ENCODE results near the gene OIT3. TPM values are rescaled to one million over a fixed set of nuclear protein-coding genes. Genes with fewer than 3 reads are reported as not detected.

OIT3 gene
- polyA plus RNA-seq, 3 donors, result not detected

DNA sequence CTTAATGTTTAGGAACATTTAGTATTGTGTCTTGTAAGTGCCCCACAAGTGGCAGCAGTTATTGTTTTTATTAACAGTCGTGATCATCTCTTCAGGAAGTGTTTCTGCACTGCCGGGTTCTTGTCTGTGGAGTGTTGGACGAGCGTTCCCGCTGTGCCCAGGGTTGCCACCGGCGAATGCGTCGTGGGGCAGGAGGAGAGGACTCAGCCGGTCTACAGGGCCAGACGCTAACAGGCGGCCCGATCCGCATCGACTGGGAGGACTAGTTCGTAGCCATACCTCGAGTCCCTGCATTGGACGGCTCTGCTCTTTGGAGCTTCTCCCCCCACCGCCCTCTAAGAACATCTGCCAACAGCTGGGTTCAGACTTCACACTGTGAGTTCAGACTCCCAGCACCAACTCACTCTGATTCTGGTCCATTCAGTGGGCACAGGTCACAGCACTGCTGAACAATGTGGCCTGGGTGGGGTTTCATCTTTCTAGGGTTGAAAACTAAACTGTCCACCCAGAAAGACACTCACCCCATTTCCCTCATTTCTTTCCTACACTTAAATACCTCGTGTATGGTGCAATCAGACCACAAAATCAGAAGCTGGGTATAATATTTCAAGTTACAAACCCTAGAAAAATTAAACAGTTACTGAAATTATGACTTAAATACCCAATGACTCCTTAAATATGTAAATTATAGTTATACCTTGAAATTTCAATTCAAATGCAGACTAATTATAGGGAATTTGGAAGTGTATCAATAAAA lies 38.9 kb downstream of the OIT3 start:
- H3K27ac ChIP-seq (ENCODE audit: low read depth, low read length), result no peak overlapping the region
- 89 to 91% (median 90%) methylated on average over 20 of the region's 20 CpGs for WGBS, 3 donors

DNA sequence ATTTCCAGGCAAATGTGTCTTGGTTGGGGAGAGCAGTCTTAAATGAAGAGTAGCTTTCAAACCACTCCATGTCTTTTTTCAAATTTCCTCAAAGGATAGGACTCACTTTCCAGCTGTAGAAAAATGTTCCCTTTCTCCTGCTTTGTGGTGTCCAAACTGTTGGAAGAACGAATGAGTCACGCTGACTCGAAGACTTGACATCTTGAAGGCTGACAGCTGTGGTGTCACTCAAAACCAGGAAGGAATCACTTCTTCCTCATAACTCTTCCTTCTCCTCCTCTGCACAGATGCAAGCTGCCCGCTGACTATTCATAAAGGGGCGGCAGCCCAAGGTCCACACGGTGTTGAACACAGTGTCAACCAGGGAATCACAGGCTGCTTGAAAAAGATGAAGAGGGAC lies 41.8 kb downstream of the OIT3 start:
- H3K27ac ChIP-seq (ENCODE audit: low read depth, low read length), result no peak overlapping the region
- 87 to 89% (median 89%) methylated on average over 6 of the region's 6 CpGs for WGBS, 3 donors

DNA sequence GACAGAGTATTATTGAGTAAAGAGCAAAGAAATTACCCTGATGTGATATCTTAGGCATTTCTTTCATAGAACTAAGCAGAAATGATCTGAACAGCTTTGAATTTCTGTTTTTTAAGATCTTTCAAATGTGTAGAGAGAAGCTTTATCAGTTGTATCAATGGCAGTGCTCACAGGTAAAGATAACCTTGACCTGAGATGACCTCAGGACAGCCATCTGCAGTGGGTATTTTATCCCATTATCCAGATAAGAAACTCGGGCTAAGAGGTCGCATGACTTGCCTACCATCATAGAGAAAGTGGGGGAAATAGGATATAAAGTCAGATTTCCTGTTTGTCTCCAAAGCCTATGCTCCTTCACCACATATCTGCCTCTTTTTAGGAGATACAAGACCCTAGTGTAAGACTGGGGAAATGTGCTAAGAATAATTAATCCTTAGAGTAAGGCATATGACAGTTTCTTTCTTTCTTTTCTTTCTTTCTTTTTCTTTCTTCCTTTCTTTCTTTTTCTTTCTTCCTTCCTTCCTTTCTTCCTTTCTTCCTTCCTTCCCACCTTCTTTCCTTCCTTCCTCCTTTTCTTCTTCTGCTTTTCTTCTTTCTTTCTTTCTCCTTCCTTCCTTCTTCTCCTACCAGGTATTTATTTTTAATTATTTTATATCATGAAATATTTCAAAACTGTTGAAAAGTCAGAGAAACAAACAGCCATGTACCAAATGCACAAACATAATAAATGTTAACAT lies 50.1 kb downstream of the OIT3 start:
- no peak overlapping the region for H3K27ac ChIP-seq (ENCODE audit: low read depth, low read length)
- 47 to 73% (median 68%) methylated on average over 2 of the region's 2 CpGs for WGBS, 3 donors

DNA sequence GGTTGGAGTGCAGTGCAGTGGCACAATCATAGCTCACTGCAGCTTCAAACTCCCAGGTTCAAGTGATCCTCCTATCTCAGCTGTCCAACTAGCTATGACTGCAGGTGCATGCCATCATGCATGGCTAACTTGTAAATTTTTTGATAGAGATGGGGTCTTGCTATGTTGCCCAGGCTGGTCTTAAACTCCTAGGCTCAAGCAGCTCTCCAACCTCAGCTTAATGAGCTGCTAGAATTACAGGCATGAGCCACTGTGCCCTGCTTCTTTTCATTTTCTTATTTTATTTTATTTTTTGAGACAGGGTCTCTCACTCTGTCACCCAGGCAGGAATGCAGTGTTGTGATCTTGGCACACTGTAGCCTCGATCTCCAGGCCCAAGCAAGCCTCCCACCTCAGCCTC lies 53.4 kb downstream of the OIT3 start:
- no peak overlapping the region for H3K27ac ChIP-seq (ENCODE audit: low read depth, low read length)
- 88 to 96% (median 91%) methylated on average over 1 of the region's 1 CpG for WGBS, 3 donors

DNA sequence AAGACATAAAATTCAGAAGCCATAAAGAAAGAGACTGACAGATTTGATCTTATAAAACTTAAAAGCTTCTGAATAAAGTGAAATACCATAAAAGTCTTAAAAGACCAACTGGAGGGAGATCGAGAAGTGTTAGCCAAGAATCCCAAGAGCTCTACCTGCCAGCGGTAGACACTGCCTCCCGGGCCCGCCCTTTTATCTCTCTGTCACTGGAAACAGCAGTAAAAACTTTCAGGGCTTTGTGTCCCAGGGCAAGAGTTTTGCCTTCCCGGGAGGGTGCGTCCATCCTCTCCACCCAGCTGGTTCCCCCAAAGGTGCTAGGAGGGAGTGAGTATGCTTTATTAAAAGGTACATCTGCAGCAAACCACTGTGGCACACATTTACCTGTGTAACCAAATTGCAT lies 55.2 kb downstream of the OIT3 start:
- H3K27ac ChIP-seq (ENCODE audit: low read depth, low read length), result no peak overlapping the region
- WGBS, 3 donors, result 58 to 68% (median 65%) methylated on average over 6 of the region's 6 CpGs

DNA sequence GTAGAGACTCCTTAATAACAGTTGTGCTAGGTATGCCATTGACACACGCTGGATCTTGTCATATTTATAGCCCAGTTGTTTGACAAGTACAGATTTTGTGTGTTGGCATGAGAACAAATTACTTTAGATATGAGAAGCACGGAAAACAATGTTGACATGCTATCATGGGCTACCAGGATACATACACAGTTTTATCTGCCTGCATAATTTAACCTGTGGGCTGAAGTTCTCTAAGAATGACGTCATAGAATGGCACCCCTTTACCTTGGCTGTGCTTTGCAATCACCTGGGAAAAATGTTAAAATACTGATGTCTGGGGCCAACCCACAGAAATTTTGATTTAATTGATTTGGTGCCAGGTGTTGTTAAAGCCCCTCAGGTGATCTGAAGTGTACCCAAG lies 58.2 kb downstream of the OIT3 start:
- WGBS, 3 donors, result 26 to 80% (median 70%) methylated on average over 3 of the region's 3 CpGs
- H3K27ac ChIP-seq (ENCODE audit: low read depth, low read length), result no peak overlapping the region

DNA sequence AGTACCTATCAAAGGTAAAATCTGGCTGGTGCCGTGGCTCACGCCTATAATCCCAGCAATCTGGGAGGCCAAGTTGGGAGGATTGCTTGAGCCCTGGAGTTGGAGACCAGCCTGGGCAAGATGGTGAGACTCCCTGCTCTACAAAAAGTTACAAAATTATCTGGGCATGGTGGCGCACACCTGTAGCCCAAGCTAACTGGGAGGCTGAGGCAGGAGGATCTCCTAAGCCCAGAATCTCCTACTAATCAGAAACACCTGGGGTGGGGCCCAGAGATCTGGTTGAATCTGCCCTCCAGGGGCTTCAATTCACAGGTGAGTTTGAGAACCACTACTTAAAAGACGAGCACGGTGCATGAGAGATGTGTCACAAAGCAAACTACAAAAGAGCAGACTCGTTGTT lies 58.6 kb downstream of the OIT3 start:
- WGBS, 3 donors, result 79 to 91% (median 89%) methylated on average over 6 of the region's 6 CpGs
- H3K27ac ChIP-seq (ENCODE audit: low read depth, low read length), result no peak overlapping the region

DNA sequence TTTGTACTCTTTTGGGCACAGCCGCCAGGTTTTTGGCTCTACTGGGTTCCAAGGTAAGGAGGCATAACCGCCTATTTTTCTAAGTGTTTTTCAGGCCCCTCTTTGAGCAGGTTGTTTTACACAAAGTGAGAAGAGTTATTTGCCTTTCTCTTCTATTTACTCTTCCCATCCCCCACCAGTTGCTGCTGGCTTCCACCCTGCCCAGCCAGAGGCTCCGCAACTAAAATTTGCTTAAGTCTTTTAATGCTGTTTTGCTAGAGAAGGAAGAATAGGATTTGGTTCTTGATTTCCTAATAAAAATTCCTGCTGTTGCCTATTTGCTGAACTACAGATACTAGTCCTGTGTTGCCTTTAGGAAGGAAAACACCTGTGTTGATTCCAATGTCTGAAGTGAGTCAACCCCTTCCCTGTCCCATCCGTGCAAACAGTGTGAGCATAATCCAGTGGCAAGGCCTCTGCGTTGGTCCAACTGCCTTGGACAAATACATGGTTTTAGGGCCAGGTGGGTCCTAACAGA lies 59.2 kb downstream of the OIT3 start:
- no peak overlapping the region for H3K27ac ChIP-seq (ENCODE audit: low read depth, low read length)
- WGBS, 3 donors, result 72 to 82% (median 74%) methylated on average over 5 of the region's 5 CpGs

DNA sequence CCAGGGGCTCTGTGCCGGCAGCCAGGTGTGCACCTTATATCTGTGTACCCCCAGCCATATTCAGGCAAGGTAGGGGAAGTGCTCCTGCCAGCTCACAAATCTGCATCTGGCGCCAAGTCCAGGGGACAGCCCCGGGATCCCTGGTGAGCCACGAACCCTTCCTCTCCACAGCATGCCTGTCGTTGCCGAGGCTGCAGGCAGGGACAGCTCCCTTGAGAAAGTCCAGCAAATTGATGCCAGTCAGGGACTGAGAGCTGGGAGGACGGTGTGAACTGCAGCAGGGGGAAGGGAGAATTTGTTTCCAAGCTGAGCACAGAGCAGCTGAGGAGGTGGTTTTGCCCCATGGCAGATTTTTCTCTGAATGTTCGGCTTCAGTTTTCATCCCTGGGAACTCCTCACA lies 60.1 kb downstream of the OIT3 start:
- 57 to 71% (median 57%) methylated on average over 8 of the region's 8 CpGs for WGBS, 3 donors
- H3K27ac ChIP-seq (ENCODE audit: low read depth, low read length), result no peak overlapping the region

DNA sequence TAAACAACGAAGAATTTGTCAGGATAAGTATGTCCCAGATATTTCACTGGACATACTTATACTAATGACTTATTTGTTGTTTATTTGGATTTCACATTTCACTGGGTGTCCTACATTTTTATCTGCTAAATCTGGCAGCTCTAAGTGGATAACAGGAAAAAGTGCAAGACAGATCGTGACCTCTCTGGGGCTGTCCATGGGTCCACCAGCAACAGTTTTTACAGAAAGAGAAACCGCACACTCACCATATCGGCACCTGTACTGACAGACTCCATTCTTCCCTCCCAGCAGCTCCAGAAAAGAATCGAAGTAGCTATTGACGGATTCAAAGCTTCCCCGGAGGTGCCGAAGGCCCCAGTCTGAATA lies 60.7 kb downstream of the OIT3 start:
- WGBS, 3 donors, result 69 to 82% (median 72%) methylated on average over 8 of the region's 8 CpGs
- H3K27ac ChIP-seq (ENCODE audit: low read depth, low read length), result no peak overlapping the region

DNA sequence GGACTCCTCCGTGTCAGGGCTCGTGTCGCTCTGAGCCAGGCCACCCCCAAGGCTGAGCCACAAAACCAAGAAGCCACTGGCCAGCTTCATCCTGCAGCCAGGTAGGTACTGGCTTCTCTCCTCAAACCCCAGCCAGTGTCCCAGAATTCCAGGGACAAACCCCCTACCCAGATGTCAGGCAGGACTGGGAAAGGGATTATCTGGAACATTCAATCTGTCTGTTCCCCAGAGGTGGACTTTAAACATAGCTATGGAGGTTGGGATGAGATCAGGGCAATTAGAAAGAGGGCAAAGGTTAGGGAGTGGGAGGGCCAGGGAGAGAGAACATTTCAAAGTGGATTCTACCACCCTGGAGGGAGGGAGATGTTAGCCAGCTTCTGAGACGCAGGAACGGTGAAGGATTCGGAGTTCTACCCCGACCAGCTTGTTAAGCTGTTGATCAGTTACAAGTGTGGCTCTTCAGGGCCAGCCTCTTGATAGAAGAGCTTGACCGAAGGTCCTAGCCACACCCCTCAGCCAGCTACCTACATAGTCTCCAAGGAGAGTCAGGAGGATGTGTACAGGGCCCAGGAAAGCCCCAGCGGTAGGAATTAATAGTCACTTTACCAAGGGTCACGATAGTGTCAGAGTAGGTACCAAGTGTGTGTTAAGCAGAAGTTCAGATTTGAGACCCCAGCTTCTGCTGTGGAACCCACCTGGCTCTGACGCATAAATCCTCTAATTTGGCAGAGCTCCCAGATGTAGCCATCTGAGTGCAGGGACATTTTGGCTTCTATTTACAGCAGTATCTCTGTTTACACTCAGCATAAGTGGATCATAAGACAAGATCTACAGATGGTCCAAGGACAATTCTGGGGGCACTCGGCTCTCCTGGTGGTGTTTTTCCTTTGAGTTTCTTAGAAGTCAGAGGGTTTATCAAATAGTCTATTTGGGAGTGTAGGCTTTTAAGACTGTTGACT lies 61.3 kb downstream of the OIT3 start, which contains the start of gene PLA2G12B:
Gene PLA2G12B (minus strand): TSS at position 211 of the 959 bp plus-strand sequence. CDS start 121 bp downstream, at position 90.
- no peak within 1 kb of the TSS for H3K27ac ChIP-seq (ENCODE audit: low read depth, low read length)
- 76 to 87% (median 81%) methylated on average over 12 of the region's 12 CpGs for WGBS, 3 donors

DNA sequence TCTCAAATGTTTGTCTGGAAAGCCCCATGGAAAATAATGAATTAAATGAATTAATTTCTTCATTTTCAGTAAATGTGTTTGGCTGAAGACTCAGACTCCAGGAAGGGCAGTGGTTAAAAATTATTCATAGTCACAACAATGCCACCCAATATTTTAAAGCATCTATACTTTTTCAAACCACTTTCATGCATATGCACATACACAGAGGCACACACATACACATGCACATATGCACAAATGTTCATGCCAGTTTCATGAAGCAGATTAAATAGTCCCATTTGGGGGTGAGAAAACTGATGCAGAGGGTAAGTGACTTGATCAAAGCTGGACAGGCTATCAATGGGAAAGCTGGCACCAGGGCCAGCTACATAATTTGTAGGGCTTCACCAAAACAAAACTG lies 62.5 kb downstream of the OIT3 start:
- H3K27ac ChIP-seq (ENCODE audit: low read depth, low read length), result no peak overlapping the region

DNA sequence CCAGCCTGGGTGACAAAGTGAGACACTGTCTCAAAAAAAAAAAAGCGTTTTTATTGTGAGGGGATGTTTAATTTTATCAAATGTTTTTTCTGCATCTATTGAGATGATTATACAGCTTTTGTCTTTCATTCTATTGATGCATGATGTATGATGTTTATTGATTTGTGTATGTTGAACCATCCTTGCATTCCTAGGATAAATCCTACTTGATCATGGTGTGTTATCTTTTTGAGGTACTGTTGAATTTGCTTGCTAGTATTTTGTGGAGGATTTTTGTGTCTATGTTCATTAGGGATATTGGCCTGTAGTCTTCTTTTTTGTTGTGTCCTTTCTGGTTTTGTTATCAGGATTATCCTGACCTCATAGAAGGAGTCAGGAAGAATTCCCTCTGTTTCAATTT lies 83.3 kb downstream of the OIT3 start:
- WGBS, 3 donors, result 76 to 97% (median 95%) methylated on average over 1 of the region's 1 CpG
- H3K27ac ChIP-seq (ENCODE audit: low read depth, low read length), result no peak overlapping the region

DNA sequence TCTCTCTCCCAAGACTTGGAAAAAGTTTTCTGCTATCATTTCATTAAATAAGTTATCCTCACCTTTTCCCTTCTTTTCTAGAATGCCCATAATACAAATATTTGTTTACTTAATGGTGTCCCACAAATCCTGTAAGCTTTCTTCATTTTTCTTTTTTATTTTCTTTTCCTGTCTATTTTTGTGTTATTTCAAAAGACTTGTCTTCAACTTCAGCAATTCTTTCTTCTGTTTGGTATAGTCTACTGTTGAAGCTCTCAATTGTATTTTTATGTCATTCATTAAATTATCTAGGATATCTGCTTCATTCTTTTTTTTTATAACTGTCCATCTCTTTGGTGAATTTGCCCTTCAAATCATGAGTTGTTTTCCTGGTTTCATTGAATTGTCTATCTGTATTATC lies 86.2 kb downstream of the OIT3 start:
- H3K27ac ChIP-seq (ENCODE audit: low read depth, low read length), result no peak overlapping the region

DNA sequence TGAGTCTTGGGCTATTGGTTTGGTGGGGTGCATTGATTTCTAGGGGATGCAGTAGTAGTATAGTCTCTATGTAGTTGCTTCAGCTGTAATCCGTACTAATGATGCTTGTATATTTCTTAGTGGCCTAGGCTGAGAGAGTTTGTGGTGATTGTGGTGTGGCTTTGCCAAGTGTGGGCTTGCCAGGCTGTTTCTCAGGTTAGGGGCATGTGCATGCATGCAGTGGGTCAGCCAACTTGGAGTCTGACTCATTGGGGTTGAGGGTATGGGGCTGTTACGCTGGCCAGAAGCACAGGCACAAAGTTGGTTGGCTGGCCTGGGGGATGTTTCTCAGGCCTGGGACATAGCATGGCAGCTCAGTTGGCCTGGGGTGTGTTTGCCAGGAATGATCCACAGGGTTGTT lies 86.8 kb downstream of the OIT3 start:
- WGBS, 3 donors, result 95 to 98% (median 98%) methylated on average over 2 of the region's 2 CpGs

DNA sequence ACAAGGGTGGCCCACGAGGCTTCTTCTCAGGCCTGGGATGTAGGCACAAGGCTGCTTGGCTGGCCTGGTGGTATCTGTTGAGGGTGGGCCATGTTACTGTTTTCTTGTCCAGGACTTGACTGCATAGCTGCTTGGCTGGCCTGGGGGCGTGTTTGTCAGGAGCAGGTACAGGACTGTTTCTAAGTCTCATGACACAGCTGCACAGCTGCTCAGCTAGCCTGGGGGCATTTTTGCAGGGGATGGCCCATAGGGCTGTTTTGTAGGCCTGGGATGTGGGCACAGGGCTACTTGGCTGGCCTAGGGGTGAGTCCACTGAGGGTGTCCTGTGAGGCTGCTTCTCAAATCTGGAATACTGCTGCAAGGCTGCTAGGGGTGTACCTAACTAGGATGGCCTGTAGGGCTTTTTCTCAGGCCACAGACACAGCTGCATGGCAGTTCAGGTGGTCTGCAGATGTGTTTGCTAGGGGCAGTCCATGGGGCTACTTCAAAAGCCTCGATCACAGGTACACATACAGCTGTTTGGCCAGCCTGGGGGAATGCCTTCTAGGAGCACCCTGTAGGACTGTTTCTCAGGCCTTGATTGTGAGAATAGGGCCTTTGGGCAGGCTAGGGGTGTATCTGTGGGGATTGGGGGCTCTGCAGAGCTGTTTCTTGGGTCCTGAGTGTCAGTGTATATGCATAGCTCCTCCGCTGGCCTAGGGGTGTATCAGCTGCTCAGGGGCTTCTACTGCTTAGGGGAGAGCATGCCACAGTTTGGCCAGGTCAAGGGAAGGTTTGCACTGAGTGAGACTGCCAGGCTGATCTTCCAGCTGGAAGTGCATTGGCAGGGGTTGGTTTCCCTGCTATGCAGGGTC lies 87.7 kb downstream of the OIT3 start:
- no peak overlapping the region for H3K27ac ChIP-seq (ENCODE audit: low read depth, low read length)
- 82 to 92% (median 87%) methylated on average over 4 of the region's 4 CpGs for WGBS, 3 donors

More for the DNA sequence above, 86.8 kb downstream of the OIT3 start:
- no peak overlapping the region for H3K27ac ChIP-seq (ENCODE audit: low read depth, low read length)

DNA sequence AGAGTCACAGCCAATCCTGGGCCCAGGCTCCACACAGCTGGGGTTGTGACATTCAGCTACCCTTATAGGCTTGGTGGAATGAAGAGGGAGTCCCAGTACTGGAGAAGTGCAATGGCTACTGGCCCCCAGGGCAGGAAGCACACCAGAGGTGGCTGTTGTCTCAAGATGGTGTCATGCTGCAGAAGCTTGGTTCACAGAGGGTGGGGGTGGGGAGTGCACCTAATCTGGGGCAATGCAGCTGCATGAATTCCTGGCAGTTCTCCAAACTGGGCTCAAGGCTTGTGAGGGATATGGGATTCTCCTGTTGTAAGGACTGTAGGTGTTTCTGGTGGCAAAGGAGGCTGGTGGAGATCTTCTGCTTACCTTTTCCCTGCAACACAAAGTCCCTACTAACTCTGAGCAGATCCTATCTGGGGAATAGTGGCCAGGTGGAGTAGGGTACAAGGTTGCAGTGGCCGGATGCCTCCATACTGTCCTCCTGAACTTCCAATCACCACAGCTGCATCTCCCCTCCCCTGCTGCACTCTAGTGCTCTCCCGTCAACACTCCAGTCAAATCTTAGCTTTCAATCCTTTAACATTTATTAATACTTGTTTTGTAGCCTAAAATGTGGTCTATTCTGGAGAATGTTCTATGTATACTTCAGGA lies 88.5 kb downstream of the OIT3 start:
- 92 to 96% (median 95%) methylated on average over 2 of the region's 2 CpGs for WGBS, 3 donors
- no peak overlapping the region for H3K27ac ChIP-seq (ENCODE audit: low read depth, low read length)
